Activated naive CD8-positive, alpha-beta T cell treated with anti-CD3 and anti-CD28 coated beads for 36 hours (primary cell): ENCODE data around the gene RDH11. TPM values are rescaled to one million over a fixed set of nuclear protein-coding genes. Genes with fewer than 3 reads are reported as not detected.
A peak's percentile ranks its signal among the peaks of the same experiment; 100 is the strongest.

ENCODE experiments used
- DNase-seq: peaks from one replicate; pipeline ENCODE4 v3.0.0; 2021
- H3K27ac Mint-ChIP-seq: one replicate; pipeline ENCODE4 v1.8.0; 2022; ENCODE audit warnings: mild to moderate bottlenecking, moderate library complexity, mixed read lengths
- H3K27me3 Mint-ChIP-seq: one replicate; pipeline ENCODE4 v1.8.0; 2022; ENCODE audit warnings: mild to moderate bottlenecking, mixed read lengths
- H3K36me3 Mint-ChIP-seq: one replicate; pipeline ENCODE4 v1.8.0; 2021; ENCODE audit warnings: mild to moderate bottlenecking, mixed read lengths
- H3K4me1 Mint-ChIP-seq: one replicate; pipeline ENCODE4 v1.8.0; 2021; ENCODE audit warnings: mixed read lengths
- H3K4me3 Mint-ChIP-seq: one replicate; pipeline ENCODE4 v1.8.0; 2022; ENCODE audit warnings: mild to moderate bottlenecking, moderate library complexity, mixed read lengths
- H3K9me3 Mint-ChIP-seq: one replicate; pipeline ENCODE4 v1.8.0; 2022; ENCODE audit warnings: mixed read lengths
- total RNA-seq, 2 experiments: library from RNA; stranded (reverse); gene quantifications; one replicate each; pipeline ENCODE4 v1.2.3, GENCODE V29; 2021

Gene RDH11
- total RNA-seq, 2 experiments from 2014 or later, result 72.5 to 74.0 TPM

- no peak overlapping the region for H3K4me3 Mint-ChIP-seq
- no peak overlapping the region for H3K27ac Mint-ChIP-seq
- H3K9me3 Mint-ChIP-seq, result no peaks in the 10 kb centered on the region
- no peaks in the 10 kb centered on the region for H3K27me3 Mint-ChIP-seq
- peaks cover 37% of the 10 kb centered on the region for H3K36me3 Mint-ChIP-seq
- DNase-seq, result no peak
- peaks cover 27% of the 10 kb centered on the region for H3K4me1 Mint-ChIP-seq
Measured at GRCh38 chr14:67680121-67680602, 15.4 kb downstream of the RDH11 start.

GRCh38 chr14:67679006-67679405, 16.6 kb downstream of the RDH11 start:
- peaks cover 23% of the 10 kb centered on the region for H3K4me1 Mint-ChIP-seq
- no peak overlapping the region for H3K4me3 Mint-ChIP-seq
- no peaks in the 10 kb centered on the region for H3K27me3 Mint-ChIP-seq
- H3K27ac Mint-ChIP-seq, result no peak overlapping the region
- H3K36me3 Mint-ChIP-seq, result peaks cover 34% of the 10 kb centered on the region
- DNase-seq, result no peak
- H3K9me3 Mint-ChIP-seq, result no peaks in the 10 kb centered on the region

GRCh38 chr14:67675219-67675582, 20.4 kb downstream of the RDH11 start:
- Mint-ChIP-seq H3K27ac (peak overlapping the region; percentile 81), H3K27me3 (no peaks in the 10 kb centered on the region), H3K4me3 (peak overlapping the region; percentile 81), H3K4me1 (peaks cover 26% of the 10 kb centered on the region), H3K9me3 (no peaks in the 10 kb centered on the region), H3K36me3 (peaks cover 19% of the 10 kb centered on the region)
- DNase-seq, result no peak

GRCh38 chr14:67674480-67675218, 20.9 kb downstream of the RDH11 start, which contains the start of gene VTI1B:
Gene VTI1B (minus strand): TSS chr14:67674632. CDS start chr14:67674489, 143 bp downstream.
- Mint-ChIP-seq H3K4me1 (peaks cover 23% of the 10 kb centered on the region), H3K9me3 (no peaks in the 10 kb centered on the region), H3K27ac (peak within 1 kb of the TSS; percentile 81), H3K36me3 (peaks cover 19% of the 10 kb centered on the region), H3K4me3 (peak within 1 kb of the TSS; percentile 81), H3K27me3 (no peaks in the 10 kb centered on the region)
- peak; percentile 84 for DNase-seq

- Mint-ChIP-seq H3K9me3 (no peaks in the 10 kb centered on the region), H3K27ac (peak overlapping the region; percentile 76), H3K4me3 (peak overlapping the region; percentile 81), H3K27me3 (no peaks in the 10 kb centered on the region), H3K4me1 (peaks cover 28% of the 10 kb centered on the region), H3K36me3 (peaks cover 19% of the 10 kb centered on the region)
- DNase-seq, result peak; percentile 58
Measured at GRCh38 chr14:67674139-67674479, 21.5 kb downstream of the RDH11 start.

- peak overlapping the region; percentile 81 for H3K4me3 Mint-ChIP-seq
- no peaks in the 10 kb centered on the region for H3K9me3 Mint-ChIP-seq
- peaks cover 35% of the 10 kb centered on the region for H3K4me1 Mint-ChIP-seq
- H3K27me3 Mint-ChIP-seq, result no peaks in the 10 kb centered on the region
- H3K27ac Mint-ChIP-seq, result no peak overlapping the region
- peaks cover 19% of the 10 kb centered on the region for H3K36me3 Mint-ChIP-seq
- no peak for DNase-seq
Measured at GRCh38 chr14:67673451-67673850, 22.1 kb downstream of the RDH11 start.

- no peak for DNase-seq
- H3K4me3 Mint-ChIP-seq, result no peak overlapping the region
- no peak overlapping the region for H3K27ac Mint-ChIP-seq
- peaks cover 56% of the 10 kb centered on the region for H3K4me1 Mint-ChIP-seq
- peaks cover 2% of the 10 kb centered on the region for H3K36me3 Mint-ChIP-seq
- no peaks in the 10 kb centered on the region for H3K9me3 Mint-ChIP-seq
- H3K27me3 Mint-ChIP-seq, result no peaks in the 10 kb centered on the region
Measured at GRCh38 chr14:67668559-67668958, 27.0 kb downstream of the RDH11 start.

- peaks cover 5% of the 10 kb centered on the region for H3K36me3 Mint-ChIP-seq
- peaks cover 46% of the 10 kb centered on the region for H3K4me1 Mint-ChIP-seq
- no peak overlapping the region for H3K4me3 Mint-ChIP-seq
- H3K27ac Mint-ChIP-seq, result peak overlapping the region; percentile 63
- no peaks in the 10 kb centered on the region for H3K27me3 Mint-ChIP-seq
- H3K9me3 Mint-ChIP-seq, result no peaks in the 10 kb centered on the region
- no peak for DNase-seq
Measured at GRCh38 chr14:67666750-67667449, 28.7 kb downstream of the RDH11 start.

GRCh38 chr14:67665868-67666267, 29.7 kb downstream of the RDH11 start:
- DNase-seq, result no peak
- Mint-ChIP-seq H3K9me3 (no peaks in the 10 kb centered on the region), H3K4me1 (peaks cover 46% of the 10 kb centered on the region), H3K36me3 (peaks cover 5% of the 10 kb centered on the region), H3K4me3 (no peak overlapping the region), H3K27ac (no peak overlapping the region), H3K27me3 (no peaks in the 10 kb centered on the region)

GRCh38 chr14:67663633-67664032, 31.9 kb downstream of the RDH11 start:
- H3K9me3 Mint-ChIP-seq, result no peaks in the 10 kb centered on the region
- peaks cover 5% of the 10 kb centered on the region for H3K36me3 Mint-ChIP-seq
- no peaks in the 10 kb centered on the region for H3K27me3 Mint-ChIP-seq

GRCh38 chr14:67653651-67654280, 41.8 kb downstream of the RDH11 start:
- no peaks in the 10 kb centered on the region for H3K9me3 Mint-ChIP-seq
- no peak overlapping the region for H3K27ac Mint-ChIP-seq
- H3K36me3 Mint-ChIP-seq, result peaks cover 13% of the 10 kb centered on the region
- no peak overlapping the region for H3K4me3 Mint-ChIP-seq
- DNase-seq, result no peak
- H3K27me3 Mint-ChIP-seq, result no peaks in the 10 kb centered on the region
- H3K4me1 Mint-ChIP-seq, result no peaks in the 10 kb centered on the region

More at GRCh38 chr14:67663633-67664032, 31.9 kb downstream of the RDH11 start:
- DNase-seq, result no peak
- no peak overlapping the region for H3K27ac Mint-ChIP-seq
- H3K4me3 Mint-ChIP-seq, result no peak overlapping the region
- peaks cover 30% of the 10 kb centered on the region for H3K4me1 Mint-ChIP-seq

GRCh38 chr14:67652189-67652588, 43.4 kb downstream of the RDH11 start:
- Mint-ChIP-seq H3K4me1 (no peaks in the 10 kb centered on the region), H3K4me3 (no peak overlapping the region), H3K27me3 (no peaks in the 10 kb centered on the region), H3K9me3 (no peaks in the 10 kb centered on the region), H3K27ac (no peak overlapping the region), H3K36me3 (peaks cover 11% of the 10 kb centered on the region)
- DNase-seq, result no peak

- Mint-ChIP-seq H3K4me3 (no peak overlapping the region), H3K27ac (peak overlapping the region; percentile 35), H3K9me3 (no peaks in the 10 kb centered on the region)
Measured at GRCh38 chr14:67650694-67651093, 44.9 kb downstream of the RDH11 start.

GRCh38 chr14:67650151-67650550, 45.4 kb downstream of the RDH11 start:
- H3K36me3 Mint-ChIP-seq, result peaks cover 7% of the 10 kb centered on the region
- DNase-seq, result no peak
- H3K9me3 Mint-ChIP-seq, result no peaks in the 10 kb centered on the region
- H3K4me3 Mint-ChIP-seq, result no peak overlapping the region
- H3K4me1 Mint-ChIP-seq, result no peaks in the 10 kb centered on the region
- H3K27ac Mint-ChIP-seq, result no peak overlapping the region
- no peaks in the 10 kb centered on the region for H3K27me3 Mint-ChIP-seq

More at GRCh38 chr14:67650694-67651093, 44.9 kb downstream of the RDH11 start:
- DNase-seq, result no peak
- Mint-ChIP-seq H3K27me3 (no peaks in the 10 kb centered on the region), H3K4me1 (no peaks in the 10 kb centered on the region), H3K36me3 (peaks cover 7% of the 10 kb centered on the region)

GRCh38 chr14:67646131-67646530, 49.4 kb downstream of the RDH11 start:
- H3K27ac Mint-ChIP-seq, result no peak overlapping the region
- H3K4me3 Mint-ChIP-seq, result no peak overlapping the region
- no peaks in the 10 kb centered on the region for H3K27me3 Mint-ChIP-seq
- H3K36me3 Mint-ChIP-seq, result peaks cover 9% of the 10 kb centered on the region
- H3K4me1 Mint-ChIP-seq, result peaks cover 11% of the 10 kb centered on the region
- no peaks in the 10 kb centered on the region for H3K9me3 Mint-ChIP-seq
- DNase-seq, result no peak
